Stimulated activated CD4-positive, alpha-beta T cell treated with anti-CD3 and anti-CD28 coated beads, Interleukin-4, amount 100 ng/mL, for 24 hours (primary cell): ENCODE results near the gene NPVF.

Experiments used
- DNase-seq: peaks from one replicate; pipeline ENCODE4 v3.0.0-alpha.2; 2020

NPVF gene

GRCh38 chr7:25228386-25228785 is at the start of gene NPVF:
Gene NPVF, minus strand, starts transcription at chr7:25228486. Its CDS starts 47 bp downstream, at chr7:25228439.
- no peak for DNase-seq

- no peak for DNase-seq
Observed at GRCh38 chr7:25272265-25272664, 44.0 kb upstream of the NPVF start.

GRCh38 chr7:25263337-25263736 is 35.1 kb upstream of the NPVF start:
- no peak for DNase-seq

GRCh38 chr7:25262586-25262985 is 34.3 kb upstream of the NPVF start:
- DNase-seq = no peak

GRCh38 chr7:25261545-25262140 is 33.4 kb upstream of the NPVF start:
- DNase-seq = no peak

- peak; percentile 11 for DNase-seq
Observed at GRCh38 chr7:25260862-25261494, 32.7 kb upstream of the NPVF start.

- peak; percentile 73 for DNase-seq
Observed at GRCh38 chr7:25259487-25260243, 31.4 kb upstream of the NPVF start.

GRCh38 chr7:25256333-25256819 is 28.1 kb upstream of the NPVF start:
- no peak for DNase-seq

GRCh38 chr7:25255611-25256332 is 27.5 kb upstream of the NPVF start:
- no peak for DNase-seq

GRCh38 chr7:25254604-25255003 is 26.3 kb upstream of the NPVF start:
- no peak for DNase-seq

- no peak for DNase-seq
Observed at GRCh38 chr7:25253714-25254113, 25.4 kb upstream of the NPVF start.

GRCh38 chr7:25250386-25250785 is 22.1 kb upstream of the NPVF start:
- no peak for DNase-seq

GRCh38 chr7:25249772-25250171 is 21.5 kb upstream of the NPVF start:
- no peak for DNase-seq

GRCh38 chr7:25246306-25246705 is 18.0 kb upstream of the NPVF start:
- no peak for DNase-seq

- no peak for DNase-seq
Observed at GRCh38 chr7:25244254-25245033, 16.2 kb upstream of the NPVF start.

- DNase-seq = no peak
Observed at GRCh38 chr7:25242678-25243077, 14.4 kb upstream of the NPVF start.

GRCh38 chr7:25240896-25241295 is 12.6 kb upstream of the NPVF start:
- DNase-seq = no peak

GRCh38 chr7:25240340-25240739 is 12.1 kb upstream of the NPVF start:
- no peak for DNase-seq

GRCh38 chr7:25239888-25240287 is 11.6 kb upstream of the NPVF start:
- DNase-seq = no peak

GRCh38 chr7:25238066-25238725 is 9.9 kb upstream of the NPVF start:
- no peak for DNase-seq

GRCh38 chr7:25235471-25235870 is 7.2 kb upstream of the NPVF start:
- no peak for DNase-seq

- DNase-seq = no peak
Observed at GRCh38 chr7:25234336-25234735, 6.0 kb upstream of the NPVF start.
